ENCODE measurements around the gene KCNQ1OT1. TPM values are rescaled to one million over a fixed set of nuclear protein-coding genes. Genes with fewer than 3 reads are reported as not detected.
A peak's percentile ranks its signal among the peaks of the same experiment; 100 is the strongest.

The KCNQ1OT1 gene
- total and polyA plus RNA-seq, 8 donors = under 0.01 to 15.1 (median 2.3) TPM

DNA sequence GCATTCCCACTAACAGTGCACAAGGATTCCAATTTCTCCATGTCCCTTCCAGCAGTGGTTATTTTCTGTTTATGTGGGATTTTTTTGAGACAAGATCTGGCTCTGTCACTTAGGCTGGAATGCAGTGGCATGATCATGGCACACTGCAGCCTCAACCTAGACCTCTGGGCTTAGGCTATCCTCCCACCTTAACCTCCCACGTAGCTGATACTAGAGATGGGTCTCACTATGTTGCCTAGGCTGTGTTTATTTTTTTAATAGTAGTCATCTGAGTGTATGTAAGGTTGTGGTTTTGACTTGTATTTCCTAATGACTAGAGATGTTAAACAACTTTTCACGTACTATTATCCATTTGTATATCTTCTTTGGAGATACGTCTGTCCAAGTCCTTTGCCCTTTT is 74.6 kb downstream of the KCNQ1OT1 start:
- Histone ChIP-seq H3K27ac (no peak overlapping the region), H3K36me3 (peaks cover 0 to 9% (median 5%) of the 10 kb centered on the region in 4 donors), H3K9me3 (peaks cover 0 to 29% (median 14%) of the 10 kb centered on the region in 4 donors), H3K4me3 (no peak overlapping the region), H3K4me1 (no peaks in the 10 kb centered on the region), H3K27me3 (no peaks in the 10 kb centered on the region)
- no peak for DNase-seq
- intact Hi-C loops (cut with DNase I; ENCODE audit: low total_unique reads) = no loop called here
- TF ChIP-seq, protein P1, sequence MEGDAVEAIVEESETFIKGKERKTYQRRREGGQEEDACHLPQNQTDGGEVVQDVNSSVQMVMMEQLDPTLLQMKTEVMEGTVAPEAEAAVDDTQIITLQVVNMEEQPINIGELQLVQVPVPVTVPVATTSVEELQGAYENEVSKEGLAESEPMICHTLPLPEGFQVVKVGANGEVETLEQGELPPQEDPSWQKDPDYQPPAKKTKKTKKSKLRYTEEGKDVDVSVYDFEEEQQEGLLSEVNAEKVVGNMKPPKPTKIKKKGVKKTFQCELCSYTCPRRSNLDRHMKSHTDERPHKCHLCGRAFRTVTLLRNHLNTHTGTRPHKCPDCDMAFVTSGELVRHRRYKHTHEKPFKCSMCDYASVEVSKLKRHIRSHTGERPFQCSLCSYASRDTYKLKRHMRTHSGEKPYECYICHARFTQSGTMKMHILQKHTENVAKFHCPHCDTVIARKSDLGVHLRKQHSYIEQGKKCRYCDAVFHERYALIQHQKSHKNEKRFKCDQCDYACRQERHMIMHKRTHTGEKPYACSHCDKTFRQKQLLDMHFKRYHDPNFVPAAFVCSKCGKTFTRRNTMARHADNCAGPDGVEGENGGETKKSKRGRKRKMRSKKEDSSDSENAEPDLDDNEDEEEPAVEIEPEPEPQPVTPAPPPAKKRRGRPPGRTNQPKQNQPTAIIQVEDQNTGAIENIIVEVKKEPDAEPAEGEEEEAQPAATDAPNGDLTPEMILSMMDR (IDR thresholded peaks at IDR 0.05) = no peak
- TF ChIP-seq EP300 (IDR thresholded peaks at IDR 0.05) = no peak
- TF ChIP-seq POLR2A (IDR thresholded peaks at IDR 0.05) = no peak
- TF ChIP-seq POLR2AphosphoS5 (IDR thresholded peaks at IDR 0.05) = no peak
- WGBS, 5 donors = 56 to 63% (median 59%) methylated on average over 3 of the region's 3 CpGs

DNA sequence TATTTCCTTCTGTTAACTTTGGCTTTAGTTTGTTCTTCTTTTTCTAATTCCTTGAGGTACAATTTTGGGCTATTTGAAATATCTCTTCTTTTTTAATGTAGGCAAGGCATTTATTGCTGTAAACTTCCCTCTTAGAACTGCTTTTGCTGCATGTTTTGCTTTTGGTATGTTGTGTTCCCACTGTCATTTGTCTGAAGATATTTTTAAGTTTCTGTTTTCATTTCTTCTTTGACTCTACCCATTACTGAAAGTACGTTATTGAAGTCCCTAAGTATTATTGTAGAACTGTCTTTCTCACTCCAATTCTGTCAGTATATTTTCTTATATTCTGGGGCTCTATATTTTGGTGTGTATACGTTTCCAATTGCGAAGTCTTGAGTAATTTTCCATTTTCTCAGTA is 77.9 kb downstream of the KCNQ1OT1 start:
- peaks cover 0 to 4% (median 2%) of the 10 kb centered on the region in 4 donors for H3K9me3 ChIP-seq
- no peak for TF ChIP-seq EP300 (IDR thresholded peaks at IDR 0.05)
- TF ChIP-seq POLR2AphosphoS5 (IDR thresholded peaks at IDR 0.05) = no peak
- TF ChIP-seq POLR2A (IDR thresholded peaks at IDR 0.05) = no peak
- TF ChIP-seq, protein P1 (IDR thresholded peaks at IDR 0.05) = no peak
- no peak for DNase-seq
- peaks cover 0 to 9% (median 5%) of the 10 kb centered on the region in 4 donors for H3K36me3 ChIP-seq
- no peaks in the 10 kb centered on the region for H3K27me3 ChIP-seq
- intact Hi-C loops (cut with DNase I; ENCODE audit: low total_unique reads) = no loop called here
- H3K27ac ChIP-seq = no peak overlapping the region
- H3K4me3 ChIP-seq = no peak overlapping the region
- WGBS, 5 donors = 27 to 31% (median 28%) methylated on average over 3 of the region's 3 CpGs
- no peaks in the 10 kb centered on the region for H3K4me1 ChIP-seq

GRCh38 chr11:2612884-2613571 is 86.8 kb downstream of the KCNQ1OT1 start:
- H3K36me3 ChIP-seq = no peaks in the 10 kb centered on the region
- H3K27ac ChIP-seq = no peak overlapping the region
- TF ChIP-seq POLR2AphosphoS5 (IDR thresholded peaks at IDR 0.05) (peak in 1 of 3 donors; percentile 23), EP300 (IDR thresholded peaks at IDR 0.05) (no peak)
- TF ChIP-seq, protein P1 (IDR thresholded peaks at IDR 0.05) = no peak
- WGBS, 5 donors = 72 to 82% (median 81%) methylated on average over 4 of the region's 4 CpGs
- no peak for DNase-seq
- peaks cover 0 to 20% (median 18%) of the 10 kb centered on the region in 4 donors for H3K9me3 ChIP-seq
- intact Hi-C loops (cut with DNase I; ENCODE audit: low total_unique reads) = no loop called here
- H3K4me1 ChIP-seq = no peaks in the 10 kb centered on the region
- H3K4me3 ChIP-seq = no peak overlapping the region
- H3K27me3 ChIP-seq = no peaks in the 10 kb centered on the region

GRCh38 chr11:2609345-2609744 is 90.4 kb downstream of the KCNQ1OT1 start:
- no peaks in the 10 kb centered on the region for H3K4me1 ChIP-seq
- H3K4me3 ChIP-seq = no peak overlapping the region
- no peak for DNase-seq
- 87 to 96% (median 93%) methylated on average over 2 of the region's 2 CpGs for WGBS, 5 donors
- TF ChIP-seq POLR2AphosphoS5 (IDR thresholded peaks at IDR 0.05) = no peak
- TF ChIP-seq, protein P1 (IDR thresholded peaks at IDR 0.05) = no peak
- TF ChIP-seq POLR2A (IDR thresholded peaks at IDR 0.05) = no peak
- no peak for TF ChIP-seq EP300 (IDR thresholded peaks at IDR 0.05)
- intact Hi-C loops (cut with DNase I; ENCODE audit: low total_unique reads) = loop anchor here (10.0 kb wide), 1 partner anchor 45 kb away; no protein-coding TSS in a partner anchor
- H3K9me3 ChIP-seq = peaks cover 0 to 20% (median 18%) of the 10 kb centered on the region in 4 donors
- no peaks in the 10 kb centered on the region for H3K36me3 ChIP-seq
- H3K27me3 ChIP-seq = no peaks in the 10 kb centered on the region
- no peak overlapping the region for H3K27ac ChIP-seq
